ENCODE data around the gene UGT1A3.

Gene UGT1A3

GRCh38 chr2:233791151-233791882 lies 62.5 kb downstream of the UGT1A3 start:
- Histone ChIP-seq H3K9ac (ENCODE audit: low read length) (no peak overlapping the region), H3K4me1 (ENCODE audit: control insufficient read depth, low read depth, low read length) (no peaks in the 10 kb centered on the region), H2BK5ac (ENCODE audit: low read length) (no peak overlapping the region), H3K27ac (ENCODE audit: low read depth, low read length) (no peak overlapping the region), H2BK120ac (ENCODE audit: low read depth, low read length) (no peak overlapping the region), H3K79me1 (ENCODE audit: low read length) (no peaks in the 10 kb centered on the region), H3K79me2 (ENCODE audit: control insufficient read depth, insufficient read depth, low read length) (no peaks in the 10 kb centered on the region), H4K8ac (ENCODE audit: low read depth, low read length) (no peak overlapping the region), H3K4me3 (ENCODE audit: low read length) (no peak overlapping the region), H2BK15ac (replicated peaks; ENCODE audit: low read depth) (no peak overlapping the region), H3K23ac (ENCODE audit: low read length) (no peak overlapping the region), H4K5ac (ENCODE audit: low read length) (no peak overlapping the region), H3K56ac (ENCODE audit: low read length) (no peak overlapping the region), H3K4me2 (ENCODE audit: low read length) (no peak overlapping the region), H3K27me3 (ENCODE audit: insufficient read depth, low read length, poor library complexity) (no peaks in the 10 kb centered on the region), H3K4ac (ENCODE audit: low read depth, low read length) (no peak overlapping the region), H3K18ac (ENCODE audit: low read length) (no peak overlapping the region), H2AK5ac (ENCODE audit: low read length) (no peak overlapping the region), H3K36me3 (ENCODE audit: control insufficient read depth, insufficient read depth, low read length) (no peaks in the 10 kb centered on the region)
- WGBS (ENCODE audit: extremely low coverage, insufficient coverage, low lambda C conversion rate): no CpG with 5 or more reads among the region's 18 CpGs
- no peak for DNase-seq

GRCh38 chr2:233791883-233792329 lies 63.1 kb downstream of the UGT1A3 start:
- H3K18ac ChIP-seq (ENCODE audit: low read length): no peak overlapping the region
- H2AK5ac ChIP-seq (ENCODE audit: low read length): no peak overlapping the region
- no CpG with 5 or more reads among the region's 9 CpGs for WGBS (ENCODE audit: extremely low coverage, insufficient coverage, low lambda C conversion rate)
- no peak overlapping the region for H2BK15ac ChIP-seq (replicated peaks; ENCODE audit: low read depth)
- H3K27me3 ChIP-seq (ENCODE audit: insufficient read depth, low read length, poor library complexity): no peaks in the 10 kb centered on the region
- no peak overlapping the region for H3K9ac ChIP-seq (ENCODE audit: low read length)
- no peak overlapping the region for H2BK120ac ChIP-seq (ENCODE audit: low read depth, low read length)
- H3K23ac ChIP-seq (ENCODE audit: low read length): no peak overlapping the region
- H3K27ac ChIP-seq (ENCODE audit: low read depth, low read length): no peak overlapping the region
- H4K8ac ChIP-seq (ENCODE audit: low read depth, low read length): no peak overlapping the region
- H3K79me1 ChIP-seq (ENCODE audit: low read length): no peaks in the 10 kb centered on the region
- H3K4ac ChIP-seq (ENCODE audit: low read depth, low read length): no peak overlapping the region
- no peak for DNase-seq
- H4K5ac ChIP-seq (ENCODE audit: low read length): no peak overlapping the region
- no peak overlapping the region for H2BK5ac ChIP-seq (ENCODE audit: low read length)
- no peaks in the 10 kb centered on the region for H3K36me3 ChIP-seq (ENCODE audit: control insufficient read depth, insufficient read depth, low read length)
- H3K4me2 ChIP-seq (ENCODE audit: low read length): no peak overlapping the region
- no peak overlapping the region for H3K56ac ChIP-seq (ENCODE audit: low read length)
- H3K4me1 ChIP-seq (ENCODE audit: control insufficient read depth, low read depth, low read length): no peaks in the 10 kb centered on the region
- no peak overlapping the region for H3K4me3 ChIP-seq (ENCODE audit: low read length)
- H3K79me2 ChIP-seq (ENCODE audit: control insufficient read depth, insufficient read depth, low read length): no peaks in the 10 kb centered on the region

GRCh38 chr2:233792720-233793119 lies 63.9 kb downstream of the UGT1A3 start:
- Histone ChIP-seq H3K4me1 (ENCODE audit: control insufficient read depth, low read depth, low read length) (no peaks in the 10 kb centered on the region), H3K9ac (ENCODE audit: low read length) (no peak overlapping the region), H3K23ac (ENCODE audit: low read length) (no peak overlapping the region), H2BK5ac (ENCODE audit: low read length) (no peak overlapping the region), H3K4me2 (ENCODE audit: low read length) (no peak overlapping the region), H3K79me1 (ENCODE audit: low read length) (no peaks in the 10 kb centered on the region), H3K4ac (ENCODE audit: low read depth, low read length) (no peak overlapping the region), H3K36me3 (ENCODE audit: control insufficient read depth, insufficient read depth, low read length) (no peaks in the 10 kb centered on the region), H2AK5ac (ENCODE audit: low read length) (no peak overlapping the region), H4K5ac (ENCODE audit: low read length) (no peak overlapping the region), H3K79me2 (ENCODE audit: control insufficient read depth, insufficient read depth, low read length) (no peaks in the 10 kb centered on the region), H3K56ac (ENCODE audit: low read length) (no peak overlapping the region), H3K18ac (ENCODE audit: low read length) (no peak overlapping the region), H2BK120ac (ENCODE audit: low read depth, low read length) (no peak overlapping the region), H3K27ac (ENCODE audit: low read depth, low read length) (no peak overlapping the region), H4K8ac (ENCODE audit: low read depth, low read length) (no peak overlapping the region), H2BK15ac (replicated peaks; ENCODE audit: low read depth) (no peak overlapping the region), H3K4me3 (ENCODE audit: low read length) (no peak overlapping the region), H3K27me3 (ENCODE audit: insufficient read depth, low read length, poor library complexity) (no peaks in the 10 kb centered on the region)
- WGBS (ENCODE audit: extremely low coverage, insufficient coverage, low lambda C conversion rate): no CpG with 5 or more reads among the region's 7 CpGs
- DNase-seq: no peak

- WGBS (ENCODE audit: extremely low coverage, insufficient coverage, low lambda C conversion rate): no CpG with 5 or more reads among the region's 18 CpGs
Measured at GRCh38 chr2:233793465-233794127, 64.8 kb downstream of the UGT1A3 start.

GRCh38 chr2:233794128-233794658 lies 65.4 kb downstream of the UGT1A3 start:
- H3K79me1 ChIP-seq (ENCODE audit: low read length): no peaks in the 10 kb centered on the region
- no peak overlapping the region for H2BK5ac ChIP-seq (ENCODE audit: low read length)
- H2BK15ac ChIP-seq (replicated peaks; ENCODE audit: low read depth): no peak overlapping the region
- no peaks in the 10 kb centered on the region for H3K4me1 ChIP-seq (ENCODE audit: control insufficient read depth, low read depth, low read length)
- H3K56ac ChIP-seq (ENCODE audit: low read length): no peak overlapping the region
- no peak overlapping the region for H4K5ac ChIP-seq (ENCODE audit: low read length)
- H3K79me2 ChIP-seq (ENCODE audit: control insufficient read depth, insufficient read depth, low read length): no peaks in the 10 kb centered on the region
- H2AK5ac ChIP-seq (ENCODE audit: low read length): no peak overlapping the region
- no peak overlapping the region for H3K27ac ChIP-seq (ENCODE audit: low read depth, low read length)
- H3K36me3 ChIP-seq (ENCODE audit: control insufficient read depth, insufficient read depth, low read length): no peaks in the 10 kb centered on the region
- H3K9ac ChIP-seq (ENCODE audit: low read length): no peak overlapping the region
- DNase-seq: no peak
- H4K8ac ChIP-seq (ENCODE audit: low read depth, low read length): no peak overlapping the region
- no peaks in the 10 kb centered on the region for H3K27me3 ChIP-seq (ENCODE audit: insufficient read depth, low read length, poor library complexity)
- no peak overlapping the region for H3K4me3 ChIP-seq (ENCODE audit: low read length)
- H3K4me2 ChIP-seq (ENCODE audit: low read length): no peak overlapping the region
- no peak overlapping the region for H3K4ac ChIP-seq (ENCODE audit: low read depth, low read length)
- H2BK120ac ChIP-seq (ENCODE audit: low read depth, low read length): no peak overlapping the region
- no peak overlapping the region for H3K23ac ChIP-seq (ENCODE audit: low read length)
- WGBS (ENCODE audit: extremely low coverage, insufficient coverage, low lambda C conversion rate): no CpG with 5 or more reads among the region's 17 CpGs
- no peak overlapping the region for H3K18ac ChIP-seq (ENCODE audit: low read length)

More at GRCh38 chr2:233793465-233794127, 64.8 kb downstream of the UGT1A3 start:
- no peak overlapping the region for H3K4me2 ChIP-seq (ENCODE audit: low read length)
- no peak overlapping the region for H2BK15ac ChIP-seq (replicated peaks; ENCODE audit: low read depth)
- no peaks in the 10 kb centered on the region for H3K4me1 ChIP-seq (ENCODE audit: control insufficient read depth, low read depth, low read length)
- H4K5ac ChIP-seq (ENCODE audit: low read length): no peak overlapping the region
- no peaks in the 10 kb centered on the region for H3K36me3 ChIP-seq (ENCODE audit: control insufficient read depth, insufficient read depth, low read length)
- no peak overlapping the region for H3K18ac ChIP-seq (ENCODE audit: low read length)
- H3K4me3 ChIP-seq (ENCODE audit: low read length): no peak overlapping the region
- H3K56ac ChIP-seq (ENCODE audit: low read length): no peak overlapping the region
- H3K79me1 ChIP-seq (ENCODE audit: low read length): no peaks in the 10 kb centered on the region
- no peak overlapping the region for H2AK5ac ChIP-seq (ENCODE audit: low read length)
- no peak overlapping the region for H3K27ac ChIP-seq (ENCODE audit: low read depth, low read length)
- no peak overlapping the region for H4K8ac ChIP-seq (ENCODE audit: low read depth, low read length)
- H3K79me2 ChIP-seq (ENCODE audit: control insufficient read depth, insufficient read depth, low read length): no peaks in the 10 kb centered on the region
- no peak overlapping the region for H2BK120ac ChIP-seq (ENCODE audit: low read depth, low read length)
- H3K9ac ChIP-seq (ENCODE audit: low read length): no peak overlapping the region
- H2BK5ac ChIP-seq (ENCODE audit: low read length): no peak overlapping the region
- no peak for DNase-seq
- H3K4ac ChIP-seq (ENCODE audit: low read depth, low read length): no peak overlapping the region
- peak overlapping the region; percentile 45 for H3K23ac ChIP-seq (ENCODE audit: low read length)
- H3K27me3 ChIP-seq (ENCODE audit: insufficient read depth, low read length, poor library complexity): no peaks in the 10 kb centered on the region
